ENCODE measurements around the gene HES5.

DNA sequence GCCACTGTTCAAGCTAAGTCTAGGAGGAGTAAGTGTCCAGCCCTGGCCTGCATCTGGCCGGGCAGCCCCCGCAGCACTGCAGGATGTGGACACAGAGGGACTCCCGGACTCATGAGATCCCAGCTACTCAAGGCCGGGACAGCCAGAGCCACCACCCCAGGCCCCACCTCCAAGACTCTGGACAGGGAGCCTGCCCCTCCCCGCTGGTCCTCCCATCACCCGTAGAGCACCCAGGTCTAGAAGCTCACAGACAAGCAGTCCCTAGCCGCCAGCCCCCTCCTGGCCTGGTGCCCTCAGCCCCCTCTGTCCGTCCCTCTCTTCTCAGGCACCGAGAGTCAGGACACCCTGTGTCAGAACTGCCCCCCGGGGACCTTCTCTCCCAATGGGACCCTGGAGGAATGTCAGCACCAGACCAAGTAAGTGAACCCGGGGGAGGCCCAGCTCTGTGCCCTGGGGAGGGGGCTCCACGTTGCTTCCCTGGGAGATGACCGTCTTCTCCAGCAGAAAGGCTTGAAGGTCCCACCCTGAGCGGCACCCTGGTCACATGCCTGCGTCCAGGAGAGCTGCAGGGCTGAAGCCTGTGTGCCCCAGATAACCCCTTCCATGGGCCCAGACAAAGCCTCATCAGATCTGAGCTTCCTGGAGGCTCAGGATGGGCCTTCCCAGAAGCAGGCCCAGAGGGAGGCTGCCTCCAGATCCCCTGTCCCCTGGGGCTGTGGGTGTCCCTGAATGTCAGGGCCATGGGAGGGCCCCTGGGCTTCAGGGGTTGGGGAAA, 30.4 kb upstream of the HES5 start:
- TF ChIP-seq, protein P1, sequence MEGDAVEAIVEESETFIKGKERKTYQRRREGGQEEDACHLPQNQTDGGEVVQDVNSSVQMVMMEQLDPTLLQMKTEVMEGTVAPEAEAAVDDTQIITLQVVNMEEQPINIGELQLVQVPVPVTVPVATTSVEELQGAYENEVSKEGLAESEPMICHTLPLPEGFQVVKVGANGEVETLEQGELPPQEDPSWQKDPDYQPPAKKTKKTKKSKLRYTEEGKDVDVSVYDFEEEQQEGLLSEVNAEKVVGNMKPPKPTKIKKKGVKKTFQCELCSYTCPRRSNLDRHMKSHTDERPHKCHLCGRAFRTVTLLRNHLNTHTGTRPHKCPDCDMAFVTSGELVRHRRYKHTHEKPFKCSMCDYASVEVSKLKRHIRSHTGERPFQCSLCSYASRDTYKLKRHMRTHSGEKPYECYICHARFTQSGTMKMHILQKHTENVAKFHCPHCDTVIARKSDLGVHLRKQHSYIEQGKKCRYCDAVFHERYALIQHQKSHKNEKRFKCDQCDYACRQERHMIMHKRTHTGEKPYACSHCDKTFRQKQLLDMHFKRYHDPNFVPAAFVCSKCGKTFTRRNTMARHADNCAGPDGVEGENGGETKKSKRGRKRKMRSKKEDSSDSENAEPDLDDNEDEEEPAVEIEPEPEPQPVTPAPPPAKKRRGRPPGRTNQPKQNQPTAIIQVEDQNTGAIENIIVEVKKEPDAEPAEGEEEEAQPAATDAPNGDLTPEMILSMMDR (IDR thresholded peaks at IDR 0.05; ENCODE audit: poor library complexity, severe bottlenecking), result no peak
- no peak for TF ChIP-seq SMC3 (conservative IDR thresholded peaks at IDR 0.05; ENCODE audit: poor library complexity)
